Thyroid gland (tissue), 4 donors: ENCODE data around the gene TENT4B. TPM values are rescaled to one million over a fixed set of nuclear protein-coding genes. Genes with fewer than 3 reads are reported as not detected.

Source experiments
- DNase-seq, 2 donors: peaks; one replicate each; pipeline ENCODE4 v3.0.0-alpha.2; 2019
- H3K27ac ChIP-seq, 3 donors: fragments of 200-600 bp; sonication (generic); 1 replicate in 2 of 3; 2 replicates in 1 of 3; pipeline ENCODE4 v1.5.1; 2016 to 2019; ENCODE audit warnings: mild to moderate bottlenecking in 1 of 3, moderate library complexity in 1 of 3
- H3K27me3 ChIP-seq: fragments of 200-600 bp; sonication (generic); one replicate; pipeline ENCODE4 v1.5.1; 2019
- H3K36me3 ChIP-seq, 2 donors: fragments of 200-600 bp; sonication (generic); one replicate each; pipeline ENCODE4 v1.5.1; 2016 to 2019
- H3K4me1 ChIP-seq, 2 donors: fragments of 200-600 bp; sonication (generic); one replicate each; pipeline ENCODE4 v1.5.1; 2017 to 2019
- H3K4me3 ChIP-seq, 3 donors: fragments of 200-600 bp; sonication (generic); replicated peaks in 1 of 3; 1 replicate in 2 of 3; 2 replicates in 1 of 3; pipeline ENCODE4 v1.5.1; 2016; ENCODE audit warnings: mild to moderate bottlenecking in 1 of 3
- H3K9me3 ChIP-seq: fragments of 200-600 bp; sonication (generic); one replicate; pipeline ENCODE4 v1.5.1; 2017
- CTCF ChIP-seq, 6 experiments: fragments of 200-600 bp in 3 of 6; fragments of 450-650 bp in 3 of 6; sonication (generic) in 3 of 6; IDR thresholded peaks; one replicate each; pipeline ENCODE4 v1.5.1; 2016 to 2019; ENCODE audit warnings: antibody characterized with exemption in 6 of 6, mild to moderate bottlenecking in 2 of 6, inconsistent platforms in 1 of 6, moderate library complexity in 1 of 6
- POLR2A ChIP-seq, 2 donors: fragments of 450-650 bp; IDR thresholded peaks; one replicate each; pipeline ENCODE4 v1.6.1; 2017; ENCODE audit warnings: antibody characterized with exemption in 2 of 2, mild to moderate bottlenecking in 2 of 2, moderate library complexity in 1 of 2
- WGBS, 2 donors: methylation state at CpG; one replicate each; pipeline ENCODE4 v1.1.5; 2017; 5-methylcytosine and 5-hydroxymethylcytosine counted together
- intact Hi-C: fragments of 100-400 bp; cut with DNase I; formaldehyde crosslinking; loops from one replicate; pipeline ENCODE4 v1.15.1; 2023
- total RNA-seq, 4 donors: library from RNA; depleted of rRNA; stranded (reverse); fragments of >200 nt; gene quantifications; one replicate each; pipeline ENCODE4 v1.2.3, GENCODE V29; 2016

TENT4B gene
- total RNA-seq, 4 donors from 2014 or later = 10.0 to 14.7 (median 11.4) TPM

GRCh38 chr16:50197582-50197981, 44.5 kb downstream of the TENT4B start:
- DNase-seq = no peak
- Histone ChIP-seq H3K9me3 (no peaks in the 10 kb centered on the region), H3K36me3 (no peaks in the 10 kb centered on the region), H3K4me3 (no peak overlapping the region), H3K4me1 (peaks cover 7 to 28% of the 10 kb centered on the region in 2 donors), H3K27me3 (no peaks in the 10 kb centered on the region), H3K27ac (no peak overlapping the region)
- intact Hi-C loops = no loop called here
- WGBS, 2 donors = 95 to 96% methylated on average over 7 of the region's 7 CpGs
- TF ChIP-seq POLR2A (IDR thresholded peaks at IDR 0.05) = no peak
- TF ChIP-seq CTCF (IDR thresholded peaks at IDR 0.05) = no peak

- Histone ChIP-seq H3K9me3 (no peaks in the 10 kb centered on the region), H3K27ac (no peak overlapping the region), H3K4me3 (no peak overlapping the region), H3K4me1 (peaks cover 19 to 36% of the 10 kb centered on the region in 2 donors), H3K36me3 (no peaks in the 10 kb centered on the region), H3K27me3 (no peaks in the 10 kb centered on the region)
- no peak for DNase-seq
- intact Hi-C loops = no loop called here
- 47 to 75% methylated on average over 4 of the region's 4 CpGs for WGBS, 2 donors
- no peak for TF ChIP-seq POLR2A (IDR thresholded peaks at IDR 0.05)
- no peak for TF ChIP-seq CTCF (IDR thresholded peaks at IDR 0.05)
Measured at GRCh38 chr16:50198802-50199403, 45.8 kb downstream of the TENT4B start.

- whole genome bisulfite sequencing, 2 donors = 69 to 78% methylated on average over 3 of the region's 3 CpGs
- Histone ChIP-seq H3K4me3 (no peak overlapping the region), H3K9me3 (no peaks in the 10 kb centered on the region), H3K27me3 (no peaks in the 10 kb centered on the region), H3K4me1 (peaks cover 24 to 33% of the 10 kb centered on the region in 2 donors), H3K27ac (peak overlapping the region in 1 of 3 donors; percentile 68), H3K36me3 (no peaks in the 10 kb centered on the region)
- no peak for TF ChIP-seq CTCF (IDR thresholded peaks at IDR 0.05)
- TF ChIP-seq POLR2A (IDR thresholded peaks at IDR 0.05) = no peak
- intact Hi-C loops = no loop called here
- DNase-seq = no peak
Measured at GRCh38 chr16:50201787-50202186, 48.7 kb downstream of the TENT4B start.

- Histone ChIP-seq H3K9me3 (no peaks in the 10 kb centered on the region), H3K27ac (peak overlapping the region; percentile 41 to 68 (median 44)), H3K27me3 (no peaks in the 10 kb centered on the region), H3K4me1 (peaks cover 30 to 40% of the 10 kb centered on the region in 2 donors), H3K36me3 (no peaks in the 10 kb centered on the region), H3K4me3 (no peak overlapping the region)
- intact Hi-C loops = no loop called here
- TF ChIP-seq CTCF (IDR thresholded peaks at IDR 0.05) = no peak
- TF ChIP-seq POLR2A (IDR thresholded peaks at IDR 0.05) = no peak
- 32 to 35% methylated on average over 5 of the region's 5 CpGs for WGBS, 2 donors
- no peak for DNase-seq
Measured at GRCh38 chr16:50202926-50203624, 50.0 kb downstream of the TENT4B start.

- H3K9me3 ChIP-seq = no peaks in the 10 kb centered on the region
- intact Hi-C loops = no loop called here
- H3K27ac ChIP-seq = peak overlapping the region in 2 of 3 donors; percentile 44 to 68
- H3K27me3 ChIP-seq = no peaks in the 10 kb centered on the region
- no peak for DNase-seq
- WGBS, 2 donors = 75 to 89% methylated on average over 6 of the region's 6 CpGs
- no peaks in the 10 kb centered on the region for H3K36me3 ChIP-seq
- H3K4me3 ChIP-seq = no peak overlapping the region
- peaks cover 36 to 45% of the 10 kb centered on the region in 2 donors for H3K4me1 ChIP-seq
- no peak for TF ChIP-seq POLR2A (IDR thresholded peaks at IDR 0.05)
- no peak for TF ChIP-seq CTCF (IDR thresholded peaks at IDR 0.05)
Measured at GRCh38 chr16:50203681-50204080, 50.6 kb downstream of the TENT4B start.
